HG02759 (cell line): ENCODE results near the gene NIPAL4.
"Not testable (repeated sequence)": the region's sequence is repeated elsewhere in the genome, so short reads cannot be mapped to it uniquely, and the experiment has no call there.

Experiments
- ATAC-seq: cut with Tn5 transposase; IDR thresholded peaks from one replicate; pipeline ENCODE4 v1.9.1; 2021; ENCODE audit warnings: mild to moderate bottlenecking, moderate library complexity; ENCODE audit not compliant: unreplicated experiment

The NIPAL4 gene

DNA sequence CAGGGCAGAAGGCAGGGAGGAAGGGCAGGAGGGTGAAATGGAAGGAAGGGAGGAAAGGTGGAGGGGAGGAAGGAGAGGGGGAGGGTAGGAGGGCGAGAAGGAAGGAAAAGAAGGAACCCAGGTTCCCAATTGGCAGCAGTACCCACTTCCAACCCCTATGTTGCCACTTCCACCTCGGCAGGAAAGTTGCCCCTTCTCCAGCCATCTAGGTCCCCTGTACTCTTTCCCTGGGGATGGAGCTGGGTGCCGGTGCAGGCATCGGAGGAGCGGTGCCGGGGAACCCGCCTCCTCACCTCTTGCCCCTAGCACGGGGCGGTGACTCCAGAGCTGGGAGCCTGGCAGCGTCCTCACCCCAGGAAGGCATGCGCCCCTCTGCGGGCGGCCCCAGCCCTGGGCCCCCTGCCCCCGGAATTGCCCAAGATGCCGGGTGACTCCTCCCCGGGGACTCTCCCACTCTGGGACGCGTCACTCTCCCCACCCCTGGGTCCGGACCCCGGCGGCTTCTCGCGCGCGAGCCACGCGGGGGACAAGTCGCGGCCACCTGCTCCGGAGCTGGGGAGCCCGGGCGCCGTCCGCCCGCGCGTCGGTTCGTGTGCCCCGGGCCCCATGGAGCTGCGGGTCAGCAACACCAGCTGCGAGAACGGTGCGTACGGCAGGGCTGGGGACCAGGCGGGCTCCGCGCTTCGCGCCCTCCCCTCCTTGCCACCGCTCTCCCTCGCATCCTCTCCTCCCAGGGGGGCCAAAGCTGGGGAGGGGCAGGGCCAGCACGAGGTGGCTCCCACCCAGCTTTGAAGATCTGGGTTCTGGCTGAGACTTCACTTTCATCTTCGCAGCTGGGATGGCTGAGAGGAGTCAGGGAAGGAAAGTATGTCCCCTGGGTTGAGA lies at the start of gene NIPAL4:
TSS of gene NIPAL4 (plus strand) at position 499 of the 885 bp plus-strand sequence. CDS start at position 607, 108 bp downstream.
- ATAC-seq, result no peak

DNA sequence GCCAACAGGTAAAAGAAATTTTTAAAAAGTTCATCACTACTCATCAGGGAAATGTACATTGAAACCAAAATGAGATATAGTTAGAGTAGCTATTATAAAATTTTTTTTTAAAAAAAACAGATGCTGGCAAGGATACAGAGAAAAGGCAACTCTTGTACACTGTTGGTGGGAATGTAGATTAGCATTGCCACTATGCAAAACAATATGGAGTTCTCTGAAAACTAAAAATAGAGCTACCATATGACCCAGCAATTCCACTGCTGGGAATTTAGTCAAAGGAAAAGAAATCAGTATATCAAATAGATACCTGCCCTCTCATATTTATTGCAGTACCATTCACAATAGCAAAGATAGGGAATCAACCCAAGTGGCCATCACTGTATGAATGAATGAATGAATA lies 44.2 kb upstream of the NIPAL4 start:
- ATAC-seq, result no peak

DNA sequence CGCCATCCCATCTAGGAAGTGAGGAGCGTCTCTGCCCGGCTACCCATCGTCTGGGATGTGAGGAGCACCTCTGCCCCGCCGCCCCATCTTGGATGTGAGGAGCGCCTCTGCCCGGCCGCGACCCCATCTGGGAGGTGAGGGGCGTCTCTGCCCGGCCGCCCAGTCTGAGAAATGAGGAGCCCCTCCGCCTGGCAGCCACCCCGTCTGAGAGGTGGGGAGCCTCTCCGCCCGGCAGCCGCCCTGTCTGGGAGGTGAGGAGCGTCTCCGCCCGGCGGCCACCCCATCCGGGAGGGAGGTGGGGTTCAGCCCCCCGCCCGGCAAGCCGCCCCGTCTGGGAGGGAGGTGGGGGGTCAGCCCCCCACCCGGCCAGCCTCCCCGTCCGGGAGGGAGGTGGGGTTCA lies 40.5 kb upstream of the NIPAL4 start:
- not testable (repeated sequence) for ATAC-seq

DNA sequence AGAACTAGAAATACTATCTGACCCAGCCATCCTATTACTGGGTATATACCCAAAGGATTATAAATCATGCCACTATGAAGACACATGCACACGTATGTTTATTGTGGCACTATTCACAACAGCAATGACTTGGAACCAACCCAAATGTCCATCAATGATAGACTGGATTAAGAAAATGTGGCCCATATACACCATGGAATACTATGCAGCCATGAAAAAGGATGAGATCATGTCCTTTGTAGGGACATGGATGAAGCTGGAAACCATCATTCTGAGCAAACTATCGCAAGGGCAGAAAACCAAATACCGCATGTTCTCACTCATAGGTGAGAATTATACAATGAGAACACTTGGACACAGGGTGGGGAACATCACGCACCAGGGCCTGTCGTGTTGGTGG lies 30.1 kb upstream of the NIPAL4 start:
- ATAC-seq, result not testable (repeated sequence)

DNA sequence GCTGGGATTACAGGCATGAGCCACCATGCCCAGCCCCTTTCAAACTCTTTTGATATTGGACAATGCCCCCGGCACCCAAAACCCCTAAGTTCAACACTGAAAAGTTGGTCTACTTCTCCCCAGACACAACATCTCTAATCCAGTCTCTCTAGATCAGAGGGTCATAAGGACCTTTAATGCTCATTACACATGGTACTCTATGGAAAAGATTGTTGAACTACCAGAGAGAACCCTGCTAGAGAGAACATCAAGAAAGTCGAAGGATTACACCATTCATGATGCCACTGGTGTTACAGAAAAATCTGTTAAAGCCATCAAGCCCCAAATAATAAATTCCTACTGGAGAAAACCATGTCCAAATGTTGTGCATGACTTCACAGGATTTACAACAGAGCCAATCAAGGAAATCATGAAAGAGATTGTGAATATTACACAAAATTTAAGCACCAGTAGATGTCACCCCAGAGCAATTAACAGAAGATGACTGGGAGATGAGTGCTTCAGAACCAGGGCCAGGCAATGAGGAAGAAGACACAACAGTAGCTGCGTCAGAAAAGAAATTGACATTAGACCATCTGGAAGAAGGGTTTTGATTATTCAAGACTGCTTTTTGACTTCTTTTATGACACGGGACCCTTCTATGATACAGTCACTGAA lies 28.3 kb upstream of the NIPAL4 start:
- ATAC-seq, result peak; percentile 81

DNA sequence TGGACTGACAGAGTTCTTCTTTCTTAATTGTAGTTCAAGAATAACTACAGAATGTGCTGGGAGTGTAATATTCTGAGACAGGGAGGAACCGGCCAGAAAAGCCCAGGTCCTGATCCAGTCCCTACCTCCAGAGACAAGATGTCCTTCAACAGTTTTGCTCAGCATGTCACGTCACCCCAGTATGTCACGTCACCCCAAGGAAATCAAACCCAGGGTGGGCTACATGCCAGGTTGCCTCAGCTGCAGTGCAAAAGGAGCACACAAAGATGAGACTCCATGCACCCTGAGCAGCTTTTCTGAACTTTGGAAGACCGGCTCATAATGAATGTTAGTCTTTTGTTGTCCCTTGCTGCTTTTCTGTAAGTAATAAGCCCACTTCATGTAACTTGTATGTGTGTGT lies 25.9 kb upstream of the NIPAL4 start:
- ATAC-seq, result no peak

DNA sequence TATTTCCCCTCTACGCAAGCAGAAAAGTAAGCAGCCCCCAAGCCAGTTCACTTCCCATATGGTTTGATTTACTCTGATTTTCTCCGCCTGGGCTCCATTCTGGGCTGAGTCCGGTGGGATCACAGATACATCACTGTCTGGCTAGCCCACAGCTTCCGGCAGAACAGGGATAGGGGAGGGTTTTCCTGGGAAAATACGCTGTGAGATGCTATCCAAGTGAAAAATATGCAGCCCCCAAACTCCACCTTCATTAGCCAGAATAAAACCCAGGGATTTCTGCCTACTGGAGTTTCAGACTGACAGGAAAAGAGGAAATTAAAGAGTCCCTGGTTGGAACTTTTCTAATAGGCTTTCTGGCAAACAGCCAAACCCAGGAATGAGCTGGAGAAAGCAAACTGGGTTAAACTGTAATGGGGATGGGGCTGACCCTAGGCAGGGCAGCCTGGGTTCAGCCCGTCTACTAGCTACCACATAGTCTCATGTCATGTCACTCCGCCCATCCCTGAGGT lies 16.9 kb upstream of the NIPAL4 start:
- ATAC-seq, result no peak

DNA sequence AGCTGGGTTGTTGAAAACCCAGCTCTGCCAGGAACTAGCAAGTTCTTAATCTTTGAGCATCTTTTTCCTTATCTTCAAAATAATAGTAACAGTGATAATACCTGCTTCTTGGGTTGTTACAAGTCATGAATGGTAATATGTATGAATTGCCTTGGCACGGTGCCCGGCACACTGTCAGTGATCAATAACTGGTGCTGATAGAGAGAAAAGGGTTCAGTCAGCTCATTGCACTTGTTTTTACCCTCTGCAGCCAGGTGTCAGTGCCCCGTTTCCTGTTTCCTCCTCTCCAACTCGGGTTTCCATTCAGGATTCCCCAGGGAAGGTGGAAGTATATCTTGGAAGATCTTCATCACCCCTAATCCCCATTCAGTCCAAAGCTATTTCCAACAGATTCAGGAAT lies 15.8 kb upstream of the NIPAL4 start:
- no peak for ATAC-seq

DNA sequence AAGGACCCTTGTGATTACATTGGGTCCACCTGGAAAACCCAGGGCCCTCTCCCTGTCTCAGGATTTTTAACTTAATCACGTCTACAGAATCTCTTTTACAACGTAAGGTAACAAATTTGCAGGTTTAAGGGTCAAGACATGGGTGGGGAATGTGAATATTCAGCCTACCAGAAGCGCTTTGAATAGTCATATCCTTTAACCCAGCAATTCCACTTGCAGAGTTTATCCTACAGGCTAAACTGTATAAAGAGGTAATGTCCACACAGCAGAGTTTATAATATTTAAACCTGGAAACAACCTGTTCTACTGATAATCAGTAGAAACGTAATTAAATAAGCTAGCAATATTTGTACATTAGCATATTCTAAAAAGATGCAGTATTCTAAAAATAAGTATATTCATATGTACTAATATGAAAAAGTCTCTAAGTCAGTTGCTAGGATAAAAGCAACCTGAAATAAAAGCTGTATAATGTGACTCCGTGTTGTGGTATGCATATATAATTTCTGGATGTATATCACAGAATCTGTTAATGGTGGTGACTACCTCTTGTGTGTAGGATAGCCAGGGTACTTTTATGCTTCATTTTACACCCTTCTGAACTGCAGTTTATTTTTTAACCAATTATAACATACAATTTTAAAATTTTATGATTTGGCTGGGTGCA lies 14.1 kb upstream of the NIPAL4 start:
- no peak for ATAC-seq

DNA sequence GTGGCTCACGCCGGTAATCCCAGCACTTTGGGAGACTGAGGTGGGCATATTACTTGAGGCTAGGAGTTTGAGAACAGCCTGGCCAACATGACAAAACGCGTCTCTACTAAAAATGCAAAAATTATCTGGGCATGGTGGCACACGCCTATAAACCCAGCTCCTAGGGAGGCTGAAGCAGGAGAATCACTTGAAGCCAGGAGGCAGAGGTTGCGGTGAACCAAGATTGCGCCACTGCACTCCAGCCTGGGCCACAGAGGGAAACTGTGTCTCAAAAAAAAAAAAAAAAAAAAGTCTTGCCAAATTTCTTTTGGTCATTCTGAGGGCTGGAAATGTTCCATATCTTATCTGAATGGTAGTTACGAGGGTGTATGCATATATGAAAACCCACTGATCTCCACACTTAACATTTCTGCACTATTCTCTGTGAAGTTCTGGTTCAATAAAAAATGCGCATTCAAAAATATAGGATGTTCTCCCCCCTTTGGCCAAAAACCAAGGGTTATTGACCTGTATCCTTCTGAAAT lies 13.5 kb upstream of the NIPAL4 start:
- no peak for ATAC-seq

DNA sequence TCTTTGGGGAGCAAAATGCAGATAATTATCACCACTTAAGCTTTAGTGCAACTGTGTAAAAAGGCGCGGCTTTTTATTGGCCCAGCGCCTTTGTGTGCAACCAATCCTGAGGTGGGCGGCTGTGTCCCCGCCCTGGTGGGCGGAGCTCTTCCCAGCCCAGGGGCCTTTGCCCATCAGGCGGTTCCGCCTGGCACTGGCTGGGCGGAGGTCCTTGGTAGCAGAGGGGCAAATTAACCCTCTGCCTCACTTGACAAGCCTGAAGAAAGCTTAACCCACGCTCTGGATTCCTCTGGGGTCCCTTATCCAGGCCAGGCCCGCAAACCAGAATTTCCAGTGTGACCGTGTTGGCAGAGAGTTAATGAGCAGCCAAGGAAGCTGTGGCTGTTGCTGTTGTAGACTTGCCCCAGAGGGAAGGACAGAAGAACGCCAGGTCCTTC lies 12.8 kb upstream of the NIPAL4 start:
- no peak for ATAC-seq

DNA sequence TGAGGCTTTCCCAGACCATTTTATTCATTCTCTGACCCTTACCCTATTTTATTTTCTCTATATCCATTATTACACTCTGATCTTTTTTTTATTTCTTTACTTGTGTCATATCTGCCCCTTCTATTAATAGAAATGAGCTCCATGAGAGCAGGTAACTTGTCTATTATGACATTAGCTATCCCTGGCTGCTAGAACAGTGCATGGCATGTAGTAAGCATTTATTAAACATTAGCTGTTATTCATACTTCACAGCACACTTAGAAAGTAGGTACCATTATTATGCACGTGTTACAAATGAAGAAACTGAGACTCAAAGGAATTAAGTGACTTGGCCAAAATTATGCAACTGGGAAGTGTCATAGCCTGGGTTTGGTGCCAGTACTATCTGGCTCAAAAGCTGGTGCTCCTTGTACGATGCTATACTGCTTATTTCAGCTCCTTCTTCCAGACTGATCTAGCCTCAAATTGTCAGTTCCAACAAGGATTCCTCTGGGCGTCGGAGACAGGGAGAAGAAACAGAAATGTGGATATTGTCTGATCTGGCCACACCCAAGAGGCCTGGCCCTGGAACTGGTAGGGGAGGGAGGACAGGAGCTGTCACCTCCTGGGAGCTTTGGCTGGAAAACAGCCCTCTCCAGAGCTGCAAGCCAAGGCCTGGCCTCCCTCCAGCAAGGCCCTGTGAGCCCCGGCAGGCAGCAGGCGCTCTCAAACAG lies 10.8 kb upstream of the NIPAL4 start:
- no peak for ATAC-seq

DNA sequence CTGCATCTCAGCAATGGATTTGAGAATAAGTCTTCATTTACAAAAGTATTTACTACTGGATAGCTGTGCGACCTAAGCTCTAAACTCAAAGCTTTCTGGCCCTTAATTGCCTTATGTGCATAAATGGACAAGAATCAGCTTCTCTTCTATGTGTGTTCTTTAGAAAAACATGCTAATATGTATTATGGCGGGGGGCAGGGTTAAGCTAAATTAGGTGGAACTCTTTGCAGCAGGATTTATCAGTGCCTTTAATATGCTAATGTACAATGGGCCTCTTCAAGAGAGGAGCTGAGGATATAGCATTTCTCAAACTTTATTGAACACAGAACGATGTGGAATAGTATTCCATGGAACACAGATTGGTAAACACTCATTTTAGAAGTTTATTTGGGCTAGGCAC lies 10.0 kb upstream of the NIPAL4 start:
- ATAC-seq, result no peak

DNA sequence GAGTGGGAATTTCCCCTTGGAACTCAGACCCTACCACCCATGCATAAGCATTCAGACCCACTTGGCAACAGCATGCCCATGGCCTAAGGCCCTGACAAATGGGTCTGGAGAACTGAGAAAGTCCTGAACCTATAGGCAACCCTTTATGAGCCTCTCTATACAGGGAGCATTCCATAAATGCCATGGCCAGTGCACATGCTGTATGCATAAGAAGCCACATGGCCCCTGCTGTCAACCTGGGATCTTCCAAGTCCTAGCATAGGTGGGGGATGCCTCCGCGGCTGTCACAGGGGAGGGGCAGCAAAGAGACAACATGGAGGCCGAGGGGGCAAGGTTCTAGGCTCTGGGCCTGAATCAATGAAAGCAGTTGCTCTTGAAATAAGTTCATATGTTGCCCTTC lies 8.2 kb upstream of the NIPAL4 start:
- no peak for ATAC-seq

DNA sequence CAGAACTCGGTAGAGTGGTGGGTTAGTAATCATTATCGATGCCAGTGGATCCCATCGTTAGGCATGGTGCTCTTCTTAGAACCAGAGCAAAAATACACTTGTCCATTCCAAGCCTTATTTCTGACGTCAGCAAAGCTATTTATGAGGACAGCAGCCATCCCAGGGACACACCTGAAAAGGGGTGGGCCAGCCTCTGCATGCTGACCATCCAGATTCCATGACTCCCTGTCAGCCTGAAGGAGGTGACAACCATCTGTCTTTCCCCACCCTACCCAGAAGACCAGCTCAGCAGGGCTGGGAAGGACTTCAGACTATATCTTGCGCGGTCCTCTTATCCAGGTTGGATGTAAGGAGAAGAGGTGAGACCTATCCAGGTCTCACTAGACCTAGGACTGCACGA lies 5.7 kb upstream of the NIPAL4 start:
- no peak for ATAC-seq

DNA sequence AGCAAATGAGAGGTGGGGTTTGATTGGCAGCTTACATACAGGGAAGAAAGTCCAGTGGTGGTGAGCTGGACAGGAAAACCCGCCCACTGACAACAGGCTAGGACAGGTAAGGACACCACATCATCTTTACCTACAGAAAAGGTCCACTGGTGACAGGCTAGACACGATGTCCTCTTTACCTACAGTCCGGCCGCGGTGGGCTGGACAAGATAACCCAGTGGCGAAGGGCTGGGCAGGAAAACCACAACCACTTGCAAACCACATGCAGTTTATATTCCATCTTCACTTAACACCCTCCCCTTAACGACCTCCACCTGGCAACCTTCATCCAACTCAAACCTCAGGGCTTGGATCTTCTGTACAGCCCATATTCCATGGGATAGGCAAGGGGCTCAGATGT lies 5.0 kb upstream of the NIPAL4 start:
- no peak for ATAC-seq

DNA sequence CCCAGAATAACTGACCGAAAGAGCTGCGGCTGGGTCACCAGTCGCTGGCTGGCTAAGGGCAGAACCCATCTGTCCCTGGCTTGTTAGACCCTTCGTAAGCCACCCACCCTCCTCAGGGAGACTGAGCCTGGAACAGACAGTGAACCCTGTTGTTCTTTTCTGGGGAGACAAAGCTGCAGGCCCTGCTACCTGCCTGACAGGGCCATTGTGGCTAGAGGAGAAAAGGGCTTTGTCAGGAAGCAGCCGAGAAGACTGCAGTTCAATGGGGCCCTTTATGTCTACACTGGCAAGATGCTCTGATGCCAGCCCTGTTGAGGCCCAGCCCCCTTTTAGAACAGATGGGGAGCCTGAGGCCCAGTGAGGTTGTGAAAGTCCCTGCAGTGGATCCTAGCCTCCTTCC lies 3.7 kb upstream of the NIPAL4 start:
- no peak for ATAC-seq

DNA sequence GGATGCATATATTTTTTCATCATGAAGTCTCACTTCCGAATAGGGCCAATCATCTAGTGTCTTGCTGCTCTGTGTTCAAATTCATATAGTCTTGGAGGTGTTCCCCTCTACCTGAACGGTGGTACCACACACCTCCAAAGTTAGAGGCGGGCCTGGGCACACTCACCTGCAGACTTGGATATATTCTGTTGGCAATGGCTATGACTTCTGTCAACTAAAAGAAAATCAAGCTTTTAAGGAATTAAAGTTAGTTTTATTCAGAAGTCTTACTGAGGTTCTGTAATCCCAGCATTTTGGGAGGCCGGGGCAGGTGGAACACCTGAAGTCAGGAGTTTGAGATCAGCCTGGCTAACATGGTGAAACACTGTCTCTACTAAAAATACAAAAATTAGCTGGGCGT lies 2.6 kb upstream of the NIPAL4 start:
- no peak for ATAC-seq

DNA sequence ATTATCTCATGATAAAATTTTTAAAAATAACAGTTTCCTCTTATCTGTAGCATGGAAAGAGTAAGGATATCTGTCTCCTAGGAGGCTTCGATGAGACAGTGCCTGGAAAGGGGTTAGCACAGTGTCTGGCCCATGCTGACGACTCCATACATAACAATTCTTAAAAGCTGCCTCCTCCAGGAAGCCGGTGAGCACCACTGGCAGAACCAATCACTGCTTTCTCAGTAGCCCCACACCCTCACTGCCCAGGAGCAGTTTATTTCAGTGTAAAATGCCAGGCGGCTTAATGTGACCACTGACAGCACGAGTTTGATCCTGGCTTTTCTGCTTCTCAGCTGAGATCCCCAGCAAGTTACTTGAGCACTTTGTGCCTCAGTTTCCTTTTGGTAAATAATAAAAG lies 1.2 kb upstream of the NIPAL4 start:
- ATAC-seq, result no peak

DNA sequence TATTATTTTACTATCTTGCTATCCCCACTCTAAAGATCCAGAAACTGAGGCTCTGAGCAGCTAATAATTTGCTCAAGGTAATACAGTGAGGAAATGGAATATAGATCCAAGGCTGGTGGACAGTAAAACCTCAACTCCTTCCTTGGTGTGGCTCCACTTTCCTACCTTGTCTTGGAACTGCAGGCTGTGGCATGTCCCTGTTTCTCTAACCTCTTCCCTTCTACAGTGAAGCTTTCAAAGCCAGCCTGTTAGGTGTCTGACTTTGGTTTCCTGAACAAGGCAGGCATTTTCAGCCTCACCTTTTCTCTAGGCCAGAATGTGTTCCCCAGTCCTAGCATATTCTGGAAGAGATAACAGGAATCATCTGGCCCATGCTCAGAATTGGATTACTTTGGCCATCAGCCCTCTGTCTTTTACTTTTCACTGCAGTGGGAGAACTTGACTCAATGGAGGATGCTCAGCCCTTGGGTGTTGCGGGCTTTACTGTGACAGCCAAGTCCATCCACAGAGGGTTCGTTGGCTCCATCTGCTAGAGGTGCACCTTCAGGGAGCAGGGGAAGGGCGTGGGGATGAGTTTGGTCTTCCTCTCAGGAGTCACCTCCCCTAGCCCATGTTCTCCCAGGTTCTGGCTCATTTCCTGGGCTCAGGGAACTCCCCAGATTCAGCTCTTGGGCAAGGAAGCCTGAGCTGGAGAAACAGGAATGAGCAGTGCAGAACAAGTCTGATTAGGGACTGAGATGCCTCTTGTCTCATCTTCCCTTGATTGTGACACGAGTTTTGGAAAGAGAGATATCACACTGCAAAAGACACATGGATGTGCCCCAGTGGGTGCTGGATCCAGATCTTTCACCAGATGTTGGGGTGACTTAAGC lies 1.1 kb downstream of the NIPAL4 start:
- no peak for ATAC-seq
